HG03280 (cell line): ENCODE data around the gene CCDC127.

Source experiments
- ATAC-seq: cut with Tn5 transposase; IDR thresholded peaks from one replicate; pipeline ENCODE4 v1.9.1; 2021; ENCODE audit warnings: mild to moderate bottlenecking, moderate library complexity; ENCODE audit not compliant: unreplicated experiment

The CCDC127 gene

GRCh38 chr5:191036-191948, 26.7 kb downstream of the CCDC127 start, which contains the start of gene LRRC14B:
LRRC14B (plus strand) TSS chr5:191495; CDS start chr5:191539, 44 bp downstream.
- ATAC-seq, result no peak

- ATAC-seq, result peak; percentile 48
Observed at GRCh38 chr5:190366-191035, 27.5 kb downstream of the CCDC127 start.

- ATAC-seq, result no peak
Observed at GRCh38 chr5:189976-190365, 28.0 kb downstream of the CCDC127 start.

GRCh38 chr5:189486-189885, 28.5 kb downstream of the CCDC127 start:
- ATAC-seq, result no peak

GRCh38 chr5:188488-189481, 29.2 kb downstream of the CCDC127 start:
- ATAC-seq, result peak; percentile 73

GRCh38 chr5:187617-188451, 30.1 kb downstream of the CCDC127 start:
- ATAC-seq, result no peak

GRCh38 chr5:187042-187431, 30.9 kb downstream of the CCDC127 start:
- no peak for ATAC-seq

- no peak for ATAC-seq
Observed at GRCh38 chr5:186091-187041, 31.6 kb downstream of the CCDC127 start.

GRCh38 chr5:185095-186070, 32.6 kb downstream of the CCDC127 start:
- ATAC-seq, result no peak

GRCh38 chr5:184471-184870, 33.5 kb downstream of the CCDC127 start:
- no peak for ATAC-seq

GRCh38 chr5:182126-182525, 35.8 kb downstream of the CCDC127 start:
- ATAC-seq, result no peak

- no peak for ATAC-seq
Observed at GRCh38 chr5:181566-181965, 36.4 kb downstream of the CCDC127 start.

- no peak for ATAC-seq
Observed at GRCh38 chr5:181160-181559, 36.8 kb downstream of the CCDC127 start.

- no peak for ATAC-seq
Observed at GRCh38 chr5:180286-180918, 37.6 kb downstream of the CCDC127 start.

GRCh38 chr5:179401-179800, 38.6 kb downstream of the CCDC127 start:
- no peak for ATAC-seq

GRCh38 chr5:178110-178509, 39.8 kb downstream of the CCDC127 start:
- ATAC-seq, result no peak

GRCh38 chr5:176296-176823, 41.6 kb downstream of the CCDC127 start:
- no peak for ATAC-seq
